SIG-M5 (cell line): ENCODE data around the gene JDP2.

Source experiments
- DNase-seq: peaks from one replicate; lab custom pipeline; 2025; lab: John Stamatoyannopoulos, UW

The JDP2 gene

GRCh38 chr14:75514673-75515628 lies 87.1 kb downstream of the JDP2 start:
- no peak for DNase-seq

- DNase-seq = no peak
These were observed 87.8 kb downstream of the JDP2 start for GRCh38 chr14:75515629-75515996.

DNA sequence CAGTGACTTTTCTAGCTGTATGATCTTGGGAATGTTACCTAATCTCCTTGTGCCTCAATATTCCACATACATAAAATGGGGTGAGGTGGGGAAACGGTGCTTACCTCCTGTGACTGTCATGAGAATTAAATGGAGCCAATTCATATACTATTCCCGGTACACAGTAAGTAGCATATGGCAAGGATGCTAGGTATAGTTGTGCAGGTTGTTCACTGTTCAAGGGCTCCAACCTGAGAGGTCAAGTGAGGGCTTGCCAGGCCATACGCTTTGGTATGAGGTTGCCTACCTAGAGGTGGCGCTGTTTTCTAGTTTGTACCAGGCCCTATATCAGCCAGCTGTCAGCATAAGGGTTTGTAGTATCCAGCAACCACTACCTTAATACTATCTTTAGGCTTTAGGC lies 90.8 kb downstream of the JDP2 start:
- DNase-seq = no peak

GRCh38 chr14:75519394-75519793 lies 91.6 kb downstream of the JDP2 start:
- DNase-seq = no peak

GRCh38 chr14:75519826-75520728 lies 92.3 kb downstream of the JDP2 start:
- DNase-seq = no peak

- no peak for DNase-seq
These were observed 93.0 kb downstream of the JDP2 start for GRCh38 chr14:75520852-75521251.

DNA sequence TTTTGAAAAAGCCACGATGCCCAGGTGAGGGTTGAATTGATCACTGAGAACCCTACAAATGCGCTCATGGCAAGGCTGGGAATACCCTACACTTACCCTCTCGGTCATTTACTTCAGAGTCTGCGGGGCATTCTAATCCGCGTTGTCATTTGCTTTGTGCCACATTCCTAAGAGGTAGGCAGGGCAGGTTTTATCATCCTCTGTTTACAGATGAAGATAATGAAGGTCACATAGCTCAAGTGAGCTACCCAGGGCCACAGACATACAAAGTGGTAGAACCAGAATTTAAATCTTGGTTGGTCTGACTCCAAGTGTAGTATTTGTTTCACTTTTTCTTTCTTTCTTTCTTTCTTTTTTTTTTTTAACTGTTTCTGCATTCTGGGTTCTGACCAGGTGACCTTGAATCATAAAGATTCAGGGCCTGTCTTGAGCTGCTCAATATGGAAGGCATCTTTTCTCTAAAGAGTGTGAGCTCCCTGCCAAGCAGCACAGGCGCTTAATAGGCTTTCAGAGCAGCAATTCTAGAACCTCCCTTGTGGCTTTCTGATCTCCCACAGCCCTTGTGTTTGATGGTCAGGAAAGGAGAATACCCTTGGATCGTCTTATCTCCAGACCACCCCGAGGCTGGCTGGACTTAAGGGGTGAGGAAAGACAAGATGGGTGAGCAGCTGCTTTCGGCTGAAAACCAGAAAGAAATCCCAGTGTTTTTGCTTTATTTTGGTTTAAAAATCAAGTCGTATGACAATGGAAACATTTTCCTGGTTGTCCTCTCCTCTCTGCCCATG lies 93.8 kb downstream of the JDP2 start:
- no peak for DNase-seq

- DNase-seq = no peak
These were observed 94.6 kb downstream of the JDP2 start, which contains the start of gene BATF for GRCh38 chr14:75522224-75522982. Gene BATF (plus strand): TSS chr14:75522469. CDS start chr14:75522683, 214 bp downstream.

GRCh38 chr14:75522983-75523318 lies 95.1 kb downstream of the JDP2 start:
- DNase-seq = no peak
